CD4-positive, alpha-beta memory T cell (primary cell): ENCODE data around the gene KIAA0513. TPM values are rescaled to one million over a fixed set of nuclear protein-coding genes. Genes with fewer than 3 reads are reported as not detected.

Experiments
- CTCF ChIA-PET: fragments of 350-600 bp; sonication (Branson Sonifier 250); formaldehyde crosslinking; loops from one replicate; lab custom pipeline; 2021; ENCODE audit warnings: inconsistent platforms; ENCODE audit not compliant: partially characterized antibody; lab: Charles Lee
- POLR2A ChIA-PET: fragments of 350-600 bp; sonication (Branson Sonifier 250); formaldehyde crosslinking; loops from one replicate; lab custom pipeline; 2021; ENCODE audit not compliant: partially characterized antibody; lab: Charles Lee
- DNase-seq, 5 donors: peaks; one replicate each; pipeline versions ENCODE4 v3.0.0 to v3.0.0-alpha.2; 2020 to 2022; ENCODE audit warnings: mixed read lengths in 1 of 5
- H3K27ac ChIP-seq: one replicate; pipeline ENCODE4 v1.7.0; 2013; ENCODE audit warnings: low read depth, low read length
- H3K27me3 ChIP-seq: 2 replicates; pipeline ENCODE4 v1.7.0; 2013; ENCODE audit warnings: mild to moderate bottlenecking, low read length, moderate library complexity; ENCODE audit not compliant: insufficient read depth
- H3K36me3 ChIP-seq: 2 replicates; pipeline ENCODE4 v1.7.0; 2013; ENCODE audit warnings: mild to moderate bottlenecking, low read length, moderate library complexity; ENCODE audit not compliant: insufficient read depth
- H3K4me1 ChIP-seq: 2 replicates; pipeline ENCODE4 v1.7.0; 2013; ENCODE audit warnings: mild to moderate bottlenecking, low read length, moderate library complexity; ENCODE audit not compliant: insufficient read depth
- H3K4me3 ChIP-seq, 2 donors: one replicate each; pipeline ENCODE4 v1.7.0; 2013; ENCODE audit warnings: low read length in 2 of 2, mild to moderate bottlenecking in 1 of 2
- H3K9me3 ChIP-seq, 2 donors: one replicate each; pipeline ENCODE4 v1.7.0; 2013; ENCODE audit warnings: low read length in 2 of 2, control low read depth in 1 of 2; ENCODE audit not compliant: control insufficient read depth in 1 of 2
- H3K27ac Mint-ChIP-seq, 7 donors: one replicate each; pipeline ENCODE4 v1.8.0; 2020 to 2021; ENCODE audit warnings: mixed read lengths in 7 of 7, mild to moderate bottlenecking in 6 of 7, inconsistent platforms in 3 of 7, moderate library complexity in 3 of 7
- H3K27me3 Mint-ChIP-seq, 2 donors: one replicate each; pipeline ENCODE4 v1.8.0; 2020 to 2021; ENCODE audit warnings: mixed read lengths in 2 of 2
- H3K36me3 Mint-ChIP-seq, 2 donors: one replicate each; pipeline ENCODE4 v1.8.0; 2020 to 2021; ENCODE audit warnings: mixed read lengths in 2 of 2, inconsistent platforms in 1 of 2, mild to moderate bottlenecking in 1 of 2
- H3K4me1 Mint-ChIP-seq, 4 donors: one replicate each; pipeline ENCODE4 v1.8.0; 2020 to 2021; ENCODE audit warnings: mixed read lengths in 4 of 4, mild to moderate bottlenecking in 1 of 4
- H3K4me3 Mint-ChIP-seq, 8 donors: one replicate each; pipeline ENCODE4 v1.8.0; 2020 to 2021; ENCODE audit warnings: mixed read lengths in 8 of 8, mild to moderate bottlenecking in 7 of 8, moderate library complexity in 6 of 8, inconsistent platforms in 3 of 8
- H3K9me3 Mint-ChIP-seq, 8 donors: one replicate each; pipeline ENCODE4 v1.8.0; 2020 to 2021; ENCODE audit warnings: mixed read lengths in 8 of 8, mild to moderate bottlenecking in 5 of 8, inconsistent platforms in 3 of 8, moderate library complexity in 1 of 8
- intact Hi-C: fragments of 100-400 bp; cut with micrococcal nuclease; formaldehyde crosslinking; loops from one replicate; pipeline ENCODE4 v1.15.1; 2023
- polyA plus RNA-seq, 2 donors: library from polyadenylated mRNA; unstranded; fragments of 300-500 nt; fragmentation: Illumina TruSeq; gene quantifications; one replicate each; pipeline ENCODE4 v1.2.3, GENCODE V29; 2021
- total RNA-seq, 2 experiments: library from RNA; stranded (reverse); gene quantifications; one replicate each; pipeline ENCODE4 v1.2.3, GENCODE V29; 2021

Gene KIAA0513
- total and polyA plus RNA-seq, 4 experiments from 2014 or later: 1.3 to 19.0 (median 14.8) TPM

GRCh38 chr16:85100265-85100664 lies 72.7 kb downstream of the KIAA0513 start:
- Mint-ChIP-seq H3K27me3 (peaks cover 0 to 2% of the 10 kb centered on the region in 2 donors), H3K36me3 (no peaks in the 10 kb centered on the region), H3K4me3 (no peak overlapping the region), H3K27ac (no peak overlapping the region), H3K4me1 (peaks cover 17 to 49% (median 26%) of the 10 kb centered on the region in 4 donors), H3K9me3 (no peaks in the 10 kb centered on the region)
- intact Hi-C loops: no loop called here
- Histone ChIP-seq H3K36me3 (no peaks in the 10 kb centered on the region), H3K4me1 (peaks cover 35% of the 10 kb centered on the region), H3K4me3 (no peak overlapping the region), H3K27me3 (no peaks in the 10 kb centered on the region), H3K9me3 (no peaks in the 10 kb centered on the region), H3K27ac (no peak overlapping the region)
- DNase-seq: no peak
- CTCF ChIA-PET: interaction anchor here (1.9 to 2.4 kb wide), 2 partner anchors 14 to 15 kb away, joined by 6 to 7 read pairs; no protein-coding TSS in a partner anchor
- POLR2A ChIA-PET: interaction anchor here (1.5 kb wide), 1 partner anchor 9 kb away, joined by 3 read pairs; no protein-coding TSS in a partner anchor

DNA sequence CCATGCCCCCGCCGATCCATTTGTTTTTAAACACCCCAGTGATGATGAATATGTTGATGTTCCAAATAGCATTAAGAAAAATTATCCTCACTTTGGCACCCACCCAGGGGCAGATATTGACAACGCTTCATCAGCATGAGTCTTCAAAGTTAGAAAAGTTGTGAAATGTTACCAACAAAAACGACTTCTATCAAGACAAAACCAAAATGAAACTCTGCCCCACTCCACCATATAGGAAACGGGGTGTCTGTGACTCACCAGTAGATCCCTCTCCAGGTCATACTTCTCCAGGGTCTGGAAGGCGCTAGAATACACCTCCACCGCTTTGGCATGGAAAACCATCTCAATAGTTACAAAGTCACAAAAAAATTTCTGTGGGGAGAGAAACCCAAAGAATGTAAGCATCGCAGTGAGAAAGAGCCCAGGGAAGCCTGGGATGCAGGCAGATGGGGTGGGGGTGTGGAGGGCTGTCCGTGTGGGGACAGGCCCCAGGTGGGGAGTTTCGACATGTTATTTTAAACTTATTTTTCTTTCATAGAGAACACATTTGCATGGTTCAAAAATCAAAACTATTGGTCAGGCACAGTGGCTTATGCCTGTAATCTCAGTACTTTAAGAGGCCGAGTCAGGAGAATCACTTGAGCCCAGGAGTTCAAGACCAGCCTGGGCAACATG lies 74.5 kb downstream of the KIAA0513 start:
- Mint-ChIP-seq H3K27ac (peak overlapping the region in 4 of 7 donors; percentile 45 to 81 (median 72)), H3K4me1 (peaks cover 20 to 56% (median 32%) of the 10 kb centered on the region in 4 donors), H3K27me3 (peaks cover 0 to 2% of the 10 kb centered on the region in 2 donors), H3K36me3 (no peaks in the 10 kb centered on the region), H3K4me3 (no peak overlapping the region), H3K9me3 (no peaks in the 10 kb centered on the region)
- H3K4me3 ChIP-seq: no peak overlapping the region
- no peak for DNase-seq
- no peaks in the 10 kb centered on the region for H3K36me3 ChIP-seq
- POLR2A ChIA-PET: interaction anchor here (1.5 kb wide), 1 partner anchor 11 kb away, joined by 3 read pairs; no protein-coding TSS in a partner anchor
- intact Hi-C loops: no loop called here
- H3K27ac ChIP-seq: no peak overlapping the region
- H3K27me3 ChIP-seq: no peaks in the 10 kb centered on the region
- peaks cover 41% of the 10 kb centered on the region for H3K4me1 ChIP-seq
- CTCF ChIA-PET: interaction anchor here (0.9 to 1.6 kb wide), 2 partner anchors 11 to 143 kb away, joined by 3 to 4 read pairs; no protein-coding TSS in a partner anchor
- H3K9me3 ChIP-seq: no peaks in the 10 kb centered on the region

- Mint-ChIP-seq H3K4me1 (peaks cover 20 to 56% (median 32%) of the 10 kb centered on the region in 4 donors), H3K27ac (peak overlapping the region; percentile 25 to 93 (median 48)), H3K9me3 (no peaks in the 10 kb centered on the region), H3K27me3 (peaks cover 0 to 2% of the 10 kb centered on the region in 2 donors), H3K36me3 (no peaks in the 10 kb centered on the region), H3K4me3 (peak overlapping the region in 4 of 8 donors; percentile 7 to 64 (median 28))
- Histone ChIP-seq H3K4me3 (no peak overlapping the region), H3K36me3 (no peaks in the 10 kb centered on the region), H3K27me3 (no peaks in the 10 kb centered on the region), H3K9me3 (no peaks in the 10 kb centered on the region), H3K27ac (no peak overlapping the region), H3K4me1 (peaks cover 41% of the 10 kb centered on the region)
- ChIA-PET POLR2A (interaction anchor here (0.8 to 1.0 kb wide), 2 partner anchors 47 to 76 kb away, joined by 3 read pairs; no protein-coding TSS in a partner anchor), CTCF (interaction anchor here (1.1 to 3.5 kb wide), 5 partner anchors 9 to 142 kb away, joined by 3 to 26 read pairs (median 5); partner anchors contain the start of gene CIBAR2)
- DNase-seq: no peak
- intact Hi-C loops: no loop called here
Observed at GRCh38 chr16:85103114-85104079, 75.8 kb downstream of the KIAA0513 start.

- POLR2A ChIA-PET: interaction anchor here (1.0 to 1.6 kb wide), 2 partner anchors 49 to 77 kb away, joined by 3 to 8 read pairs; no protein-coding TSS in a partner anchor
- Histone ChIP-seq H3K27ac (no peak overlapping the region), H3K36me3 (no peaks in the 10 kb centered on the region), H3K27me3 (no peaks in the 10 kb centered on the region), H3K4me3 (no peak overlapping the region), H3K4me1 (peaks cover 41% of the 10 kb centered on the region), H3K9me3 (no peaks in the 10 kb centered on the region)
- CTCF ChIA-PET: interaction anchor here (0.8 to 3.5 kb wide), 6 partner anchors 9 to 152 kb away, joined by 3 to 26 read pairs (median 5); no protein-coding TSS in a partner anchor
- Mint-ChIP-seq H3K4me1 (peaks cover 20 to 50% (median 32%) of the 10 kb centered on the region in 4 donors), H3K36me3 (no peaks in the 10 kb centered on the region), H3K27me3 (peaks cover 0 to 2% of the 10 kb centered on the region in 2 donors), H3K9me3 (no peaks in the 10 kb centered on the region), H3K27ac (peak overlapping the region in 6 of 7 donors; percentile 30 to 87 (median 79)), H3K4me3 (peak overlapping the region in 2 of 8 donors; percentile 15 to 29)
- intact Hi-C loops: no loop called here
- DNase-seq: no peak
Observed at GRCh38 chr16:85104147-85104546, 76.6 kb downstream of the KIAA0513 start.

DNA sequence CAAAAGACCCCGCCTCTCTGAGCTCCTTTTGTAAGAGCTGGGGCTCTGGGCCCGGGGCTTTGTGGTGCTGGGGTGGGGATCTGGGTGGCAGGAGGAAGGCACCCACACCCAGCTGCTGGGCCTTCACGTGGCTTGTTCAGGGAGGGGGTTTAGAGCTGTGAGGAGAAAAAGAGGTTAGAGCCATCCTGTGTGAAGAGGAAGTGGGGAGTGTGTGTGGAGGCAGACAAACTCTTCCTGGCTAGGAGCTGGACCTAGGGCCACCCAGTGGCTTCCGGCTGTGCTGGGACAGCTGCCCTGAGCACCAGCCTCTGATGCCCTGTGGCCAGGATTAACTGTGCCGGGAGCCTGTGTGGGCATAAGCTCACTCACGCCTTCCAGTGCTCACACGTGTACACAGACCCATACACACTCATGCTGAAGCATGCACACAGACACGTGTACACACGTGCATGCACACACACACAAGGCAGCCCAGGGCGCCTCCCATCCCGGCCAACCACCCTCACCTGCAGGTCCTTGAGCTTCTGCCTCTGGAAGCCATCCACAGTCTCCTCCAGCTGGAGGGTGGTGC lies 77.3 kb downstream of the KIAA0513 start:
- peak; percentile 27 to 56 (median 44) for DNase-seq
- H3K4me3 Mint-ChIP-seq: peak overlapping the region in 7 of 8 donors; percentile 52 to 74 (median 65)
- H3K4me1 ChIP-seq: peaks cover 41% of the 10 kb centered on the region
- CTCF ChIA-PET: interaction anchor here (0.8 to 3.5 kb wide), 10 partner anchors 8 to 153 kb away, joined by 3 to 26 read pairs (median 4); no protein-coding TSS in a partner anchor
- H3K27me3 ChIP-seq: no peaks in the 10 kb centered on the region
- intact Hi-C loops: no loop called here
- no peaks in the 10 kb centered on the region for H3K36me3 ChIP-seq
- no peaks in the 10 kb centered on the region for H3K9me3 ChIP-seq
- no peak overlapping the region for H3K4me3 ChIP-seq
- POLR2A ChIA-PET: interaction anchor here (0.7 to 1.6 kb wide), 4 partner anchors 49 to 405 kb away, joined by 3 to 8 read pairs (median 4); no protein-coding TSS in a partner anchor
- no peak overlapping the region for H3K27ac ChIP-seq
- H3K36me3 Mint-ChIP-seq: no peaks in the 10 kb centered on the region
- peaks cover 0 to 2% of the 10 kb centered on the region in 2 donors for H3K27me3 Mint-ChIP-seq
- peaks cover 20 to 49% (median 32%) of the 10 kb centered on the region in 4 donors for H3K4me1 Mint-ChIP-seq
- no peaks in the 10 kb centered on the region for H3K9me3 Mint-ChIP-seq
- H3K27ac Mint-ChIP-seq: peak overlapping the region; percentile 48 to 91 (median 83)

DNA sequence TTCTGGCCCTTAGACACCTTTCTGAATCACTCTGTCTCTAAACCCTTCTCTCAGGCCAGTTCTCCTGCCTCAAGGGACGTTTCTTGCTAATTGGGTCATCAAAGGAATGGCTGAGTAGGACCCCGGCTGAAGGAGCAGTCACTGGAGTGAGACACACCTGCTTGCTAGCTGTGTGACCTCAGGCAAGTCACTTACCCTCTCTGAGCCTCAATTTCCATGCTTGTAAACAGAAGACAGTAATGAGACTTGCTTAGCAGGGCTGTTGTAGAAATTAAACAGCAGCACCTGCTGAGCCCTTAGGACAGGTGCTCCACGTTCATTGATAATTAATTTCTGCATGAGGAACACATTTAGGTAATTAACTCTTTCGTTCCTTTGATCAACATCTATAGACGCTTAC lies 77.9 kb downstream of the KIAA0513 start:
- H3K4me3 Mint-ChIP-seq: peak overlapping the region in 1 of 8 donors; percentile 52
- ChIA-PET POLR2A (interaction anchor here (1.2 to 1.6 kb wide), 3 partner anchors 9 to 405 kb away, joined by 3 to 8 read pairs (median 4); no protein-coding TSS in a partner anchor), CTCF (interaction anchor here (0.8 to 3.5 kb wide), 7 partner anchors 9 to 50 kb away, joined by 3 to 26 read pairs (median 4); no protein-coding TSS in a partner anchor)

More for the DNA sequence above, 77.9 kb downstream of the KIAA0513 start:
- no peaks in the 10 kb centered on the region for H3K27me3 ChIP-seq
- H3K9me3 Mint-ChIP-seq: no peaks in the 10 kb centered on the region
- no peaks in the 10 kb centered on the region for H3K36me3 ChIP-seq
- no peak overlapping the region for H3K4me3 ChIP-seq
- peak overlapping the region; percentile 57 to 91 (median 80) for H3K27ac Mint-ChIP-seq
- no peak for DNase-seq
- intact Hi-C loops: no loop called here
- no peaks in the 10 kb centered on the region for H3K9me3 ChIP-seq
- H3K27me3 Mint-ChIP-seq: peaks cover 0 to 2% of the 10 kb centered on the region in 2 donors
- H3K4me1 Mint-ChIP-seq: peaks cover 20 to 49% (median 32%) of the 10 kb centered on the region in 4 donors
- no peak overlapping the region for H3K27ac ChIP-seq
- H3K36me3 Mint-ChIP-seq: no peaks in the 10 kb centered on the region
- H3K4me1 ChIP-seq: peaks cover 41% of the 10 kb centered on the region
